KOPT-K1 (cell line): ENCODE data around the gene ARSK.

ENCODE experiments used
- H3K27ac ChIP-seq: fragments of 200-600 bp; sonication (generic); 2 replicates; pipeline ENCODE4 v1.5.1; 2016; ENCODE audit warnings: antibody characterized with exemption, mild to moderate bottlenecking, low read depth, low read length; ENCODE audit not compliant: poor library complexity, severe bottlenecking
- H3K36me3 ChIP-seq: fragments of 200-600 bp; sonication (generic); 2 replicates; pipeline ENCODE4 v1.5.1; 2017; ENCODE audit warnings: antibody characterized with exemption, mild to moderate bottlenecking, low read length, moderate library complexity; ENCODE audit not compliant: insufficient read depth
- H3K9me3 ChIP-seq: fragments of 200-600 bp; sonication (generic); 2 replicates; pipeline ENCODE4 v1.5.1; 2017; ENCODE audit warnings: antibody characterized with exemption, low read length, mild to moderate bottlenecking; ENCODE audit not compliant: insufficient read depth, poor library complexity, severe bottlenecking

Gene ARSK

GRCh38 chr5:95537501-95537900, 17.4 kb upstream of the ARSK start:
- peaks cover 95% of the 10 kb centered on the region for H3K36me3 ChIP-seq
- H3K27ac ChIP-seq = no peak overlapping the region
- H3K9me3 ChIP-seq = no peaks in the 10 kb centered on the region

GRCh38 chr5:95543017-95543705, 11.7 kb upstream of the ARSK start:
- Histone ChIP-seq H3K9me3 (no peaks in the 10 kb centered on the region), H3K36me3 (peaks cover 95% of the 10 kb centered on the region), H3K27ac (no peak overlapping the region)

DNA sequence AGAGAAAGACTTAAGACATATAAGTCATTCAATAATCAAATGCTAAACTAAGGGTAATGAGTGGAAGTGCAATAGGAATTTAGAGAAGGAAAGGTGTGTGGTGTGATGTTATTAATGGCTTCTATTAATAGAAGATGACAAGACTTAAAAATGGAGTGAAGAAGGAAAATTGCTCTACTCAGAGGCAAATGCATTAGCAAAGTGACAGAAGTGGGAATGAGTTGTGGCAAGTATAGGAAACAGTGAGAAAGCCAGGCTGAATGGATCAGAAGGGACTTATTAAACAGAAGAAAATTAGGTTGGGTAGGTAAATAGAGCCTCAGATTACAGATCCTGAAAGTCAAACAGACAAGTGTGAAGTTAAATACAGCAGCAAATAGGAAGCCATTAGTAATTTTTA, 5.9 kb upstream of the ARSK start:
- Histone ChIP-seq H3K27ac (no peak overlapping the region), H3K36me3 (peaks cover 71% of the 10 kb centered on the region), H3K9me3 (no peaks in the 10 kb centered on the region)

- Histone ChIP-seq H3K9me3 (no peaks in the 10 kb centered on the region), H3K27ac (peak overlapping the region; percentile 63), H3K36me3 (peaks cover 20% of the 10 kb centered on the region)
These were observed 612 bp upstream of the ARSK start for GRCh38 chr5:95554331-95554646.

GRCh38 chr5:95555553-95555952, 652 bp downstream of the ARSK start:
- H3K9me3 ChIP-seq = no peaks in the 10 kb centered on the region
- peaks cover 8% of the 10 kb centered on the region; the same call in 1 of the 2 replicates for H3K36me3 ChIP-seq
- H3K27ac ChIP-seq = peak overlapping the region; percentile 63

GRCh38 chr5:95557841-95558240, 2.9 kb downstream of the ARSK start:
- H3K27ac ChIP-seq = no peak overlapping the region
- no peaks in the 10 kb centered on the region for H3K9me3 ChIP-seq
- peaks cover 2% of the 10 kb centered on the region; the same call in 1 of the 2 replicates for H3K36me3 ChIP-seq

- Histone ChIP-seq H3K36me3 (peaks cover 8% of the 10 kb centered on the region), H3K9me3 (no peaks in the 10 kb centered on the region), H3K27ac (no peak overlapping the region)
These were observed 7.4 kb downstream of the ARSK start for GRCh38 chr5:95562282-95562681.

GRCh38 chr5:95563367-95563766, 8.5 kb downstream of the ARSK start:
- H3K27ac ChIP-seq = no peak overlapping the region

DNA sequence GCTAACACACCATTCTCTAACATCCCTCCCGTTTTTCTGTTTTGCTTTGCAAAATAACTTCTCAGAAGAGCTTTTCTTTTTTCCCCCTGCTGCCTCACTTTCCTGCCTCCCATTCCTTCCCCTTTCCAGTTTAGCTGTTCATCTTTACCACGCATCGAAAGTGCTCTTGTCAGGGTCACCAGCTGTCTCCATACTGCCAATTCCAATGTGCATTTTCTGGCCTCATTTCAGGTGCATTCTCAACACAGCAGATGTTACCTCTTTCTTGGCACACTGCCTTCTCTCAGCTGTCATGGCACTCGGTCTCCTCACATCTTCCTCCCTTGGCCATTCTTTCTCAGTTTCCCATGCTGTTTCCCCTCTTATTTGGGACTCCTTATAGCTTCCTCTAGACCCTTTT, 9.5 kb downstream of the ARSK start:
- Histone ChIP-seq H3K36me3 (peaks cover 26% of the 10 kb centered on the region), H3K9me3 (no peaks in the 10 kb centered on the region), H3K27ac (no peak overlapping the region)

More at GRCh38 chr5:95563367-95563766, 8.5 kb downstream of the ARSK start:
- Histone ChIP-seq H3K36me3 (peaks cover 19% of the 10 kb centered on the region), H3K9me3 (no peaks in the 10 kb centered on the region)

GRCh38 chr5:95565280-95565920, 10.5 kb downstream of the ARSK start:
- Histone ChIP-seq H3K36me3 (peaks cover 26% of the 10 kb centered on the region), H3K9me3 (no peaks in the 10 kb centered on the region), H3K27ac (no peak overlapping the region)

- H3K27ac ChIP-seq = no peak overlapping the region
- H3K36me3 ChIP-seq = peaks cover 25% of the 10 kb centered on the region
- H3K9me3 ChIP-seq = no peaks in the 10 kb centered on the region
These were observed 17.1 kb downstream of the ARSK start for GRCh38 chr5:95572016-95572415.

GRCh38 chr5:95581576-95581975, 26.7 kb downstream of the ARSK start:
- Histone ChIP-seq H3K36me3 (no peaks in the 10 kb centered on the region; the same call in 1 of the 2 replicates), H3K9me3 (no peaks in the 10 kb centered on the region), H3K27ac (no peak overlapping the region)

DNA sequence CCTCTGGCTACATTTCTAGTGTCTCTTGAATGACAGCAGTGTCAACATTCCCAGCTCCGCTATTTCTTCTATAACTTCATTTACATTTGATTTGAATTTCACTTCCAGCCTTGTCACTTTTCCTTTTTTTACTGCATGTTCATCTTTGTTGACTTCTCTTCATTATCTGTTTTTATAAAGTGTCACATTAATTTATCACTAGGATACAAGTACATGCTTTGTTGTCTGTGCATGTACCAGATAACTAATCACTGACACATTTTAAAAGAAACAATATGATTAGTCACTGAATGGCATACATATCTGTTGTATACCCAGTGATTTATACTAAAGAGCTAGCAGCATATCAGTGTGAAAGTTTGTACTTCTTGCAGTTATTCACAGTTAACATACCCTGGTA, 29.1 kb downstream of the ARSK start:
- no peaks in the 10 kb centered on the region for H3K9me3 ChIP-seq
- no peak overlapping the region for H3K27ac ChIP-seq

GRCh38 chr5:95590880-95591279, 36.0 kb downstream of the ARSK start:
- Histone ChIP-seq H3K27ac (no peak overlapping the region), H3K9me3 (no peaks in the 10 kb centered on the region), H3K36me3 (no peaks in the 10 kb centered on the region)

More for the DNA sequence above, 29.1 kb downstream of the ARSK start:
- H3K36me3 ChIP-seq = no peaks in the 10 kb centered on the region; the same call in 1 of the 2 replicates

GRCh38 chr5:95591490-95591901, 36.6 kb downstream of the ARSK start:
- Histone ChIP-seq H3K36me3 (no peaks in the 10 kb centered on the region), H3K27ac (no peak overlapping the region), H3K9me3 (no peaks in the 10 kb centered on the region)
